HG03159 (cell line): ENCODE data around the gene TRAPPC13.
"Not testable (repeated sequence)": the region's sequence is repeated elsewhere in the genome, so short reads cannot be mapped to it uniquely, and the experiment has no call there.

ENCODE experiments used
- ATAC-seq: cut with Tn5 transposase; IDR thresholded peaks from one replicate; pipeline ENCODE4 v1.9.1; 2021; ENCODE audit warnings: mild to moderate bottlenecking, moderate library complexity; ENCODE audit not compliant: unreplicated experiment

TRAPPC13 gene

DNA sequence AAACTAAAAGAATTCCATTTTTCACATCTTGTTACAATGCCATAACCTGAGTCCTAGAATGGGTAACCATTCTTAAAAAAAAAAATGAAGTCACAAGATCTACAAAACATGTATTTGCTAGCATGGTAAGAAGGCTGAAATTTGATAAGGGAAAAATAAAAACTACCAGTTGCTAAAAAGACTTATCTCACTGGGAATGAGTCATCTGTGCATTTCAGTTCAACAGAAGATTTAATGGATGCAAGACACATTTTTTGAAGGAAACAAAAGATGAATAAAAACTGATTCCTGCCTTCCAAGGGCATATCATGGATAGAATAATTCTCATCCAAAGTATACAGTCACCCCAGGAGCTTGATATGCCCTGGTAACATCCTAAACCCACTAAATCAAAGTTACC lies 49.9 kb downstream of the TRAPPC13 start:
- ATAC-seq = no peak

DNA sequence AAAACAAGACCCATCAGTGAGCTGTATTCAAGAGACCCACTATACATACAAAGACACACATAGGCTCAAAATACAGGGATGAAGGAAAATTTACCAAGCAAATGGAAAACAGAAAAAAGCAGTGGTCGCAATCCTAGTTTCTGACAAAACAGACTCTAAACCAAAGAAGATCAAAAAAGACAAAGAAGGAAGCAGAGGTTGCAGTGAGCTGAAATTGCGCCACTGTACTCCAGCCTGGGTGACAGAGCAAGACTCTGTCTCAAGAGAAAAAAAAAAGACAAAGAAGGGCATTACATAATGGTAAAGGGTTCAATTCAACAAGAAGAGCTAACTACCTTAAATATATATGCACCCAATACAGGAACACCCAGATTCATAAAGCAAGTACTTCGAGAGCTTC lies 51.2 kb downstream of the TRAPPC13 start:
- ATAC-seq = not testable (repeated sequence)

DNA sequence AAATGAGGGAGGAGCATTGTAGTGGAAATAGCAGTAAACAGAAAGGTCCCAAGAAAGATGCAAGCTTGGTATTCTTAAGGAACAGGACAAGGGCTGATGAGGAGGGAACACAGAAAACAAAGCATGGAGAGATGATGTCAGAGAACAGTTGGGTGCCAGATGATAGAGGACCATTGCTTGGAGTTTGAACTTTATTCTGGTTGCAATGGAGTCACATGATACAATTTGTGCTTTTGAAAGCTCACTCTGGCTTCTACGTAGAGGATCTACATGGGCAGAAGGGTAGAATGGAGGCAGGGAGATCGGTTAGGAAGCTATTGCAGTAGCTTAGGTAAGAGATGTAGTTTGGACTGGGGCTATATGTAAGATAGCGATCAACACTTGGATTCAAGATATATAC lies 57.3 kb downstream of the TRAPPC13 start:
- no peak for ATAC-seq

DNA sequence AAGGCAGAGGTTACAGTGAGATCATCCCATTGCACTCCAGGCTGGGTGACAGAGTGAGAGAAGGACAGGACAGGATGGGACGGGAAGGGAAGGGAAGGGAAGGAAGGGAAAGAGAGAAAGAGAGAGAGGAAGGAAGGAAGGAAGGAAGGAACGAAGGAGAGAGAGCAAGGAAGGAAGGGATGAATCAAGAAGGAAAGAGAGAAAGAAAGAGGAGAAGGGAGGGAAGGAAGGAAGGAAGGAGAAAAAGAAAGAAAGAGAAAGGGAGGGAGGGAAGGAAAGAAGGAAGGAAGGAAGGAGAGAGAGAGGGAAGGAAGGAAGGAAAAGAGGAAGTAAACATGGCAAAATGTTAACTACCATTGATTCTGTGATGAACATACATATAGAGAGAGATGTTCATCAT lies 68.3 kb downstream of the TRAPPC13 start:
- no peak for ATAC-seq

DNA sequence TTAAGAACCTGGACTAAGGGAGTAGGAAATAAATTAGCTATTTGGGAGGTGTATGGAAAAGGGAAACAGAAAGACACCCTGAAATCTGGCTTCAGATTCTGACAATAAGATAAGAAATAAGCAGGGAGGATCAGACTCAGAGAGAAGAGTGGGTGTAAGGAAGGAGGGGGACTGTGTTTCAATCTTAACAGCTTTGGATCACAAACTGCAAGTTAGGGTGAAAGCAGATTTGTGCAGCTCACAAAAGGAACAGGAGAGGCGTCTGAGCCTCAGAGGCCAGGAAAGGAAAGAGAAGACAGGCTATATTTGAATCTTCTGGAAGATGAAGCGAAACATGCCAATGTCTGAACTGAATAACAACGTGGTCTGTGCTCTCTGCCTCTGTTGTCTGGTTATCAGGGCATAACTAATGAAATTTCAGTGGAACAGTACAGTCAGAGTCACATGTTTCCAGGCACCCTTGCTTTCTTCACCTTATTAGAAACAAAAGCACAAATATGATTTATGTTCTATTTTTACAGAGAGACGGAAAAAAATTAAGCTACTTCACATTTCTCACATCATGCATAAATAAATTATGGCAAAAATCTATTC lies 70.4 kb downstream of the TRAPPC13 start:
- ATAC-seq = no peak

DNA sequence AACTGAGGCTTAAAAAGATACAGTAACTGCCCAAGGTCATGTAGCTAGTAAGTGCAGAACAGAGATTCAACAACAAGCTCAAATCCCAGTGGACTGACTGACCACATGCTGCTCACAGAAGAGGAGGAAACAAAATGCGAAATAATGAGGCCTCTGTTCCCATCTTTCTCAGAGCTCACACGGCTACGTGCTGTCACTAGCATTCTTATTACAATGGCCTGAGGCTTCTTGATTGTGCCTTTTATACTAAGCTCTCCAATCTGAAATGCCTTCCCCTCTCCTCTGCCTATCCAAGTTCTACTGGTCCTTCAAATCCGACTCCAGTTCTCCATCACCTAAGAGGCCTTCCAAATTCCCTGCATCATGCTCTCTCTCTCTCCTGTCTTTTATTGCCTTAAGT lies 71.1 kb downstream of the TRAPPC13 start:
- ATAC-seq = no peak

DNA sequence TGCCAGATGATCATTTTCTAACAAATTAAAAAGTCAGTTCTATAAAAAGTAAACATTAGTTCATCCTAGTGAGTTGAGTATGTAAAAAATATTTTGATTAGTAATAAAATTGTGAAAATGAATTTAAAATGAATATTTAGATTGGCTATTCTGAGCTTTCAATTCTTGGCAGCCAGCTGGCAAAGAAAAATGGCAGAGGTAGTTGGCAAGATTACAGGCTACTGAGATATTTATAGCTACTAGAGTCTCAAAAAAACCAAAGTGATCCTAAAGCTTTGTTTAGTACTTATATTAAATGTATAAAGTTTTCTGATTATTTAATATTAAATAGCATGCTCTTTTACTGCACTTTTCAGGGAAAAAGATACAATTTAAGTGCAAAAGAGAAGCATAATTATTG lies 72.1 kb downstream of the TRAPPC13 start:
- ATAC-seq = no peak

DNA sequence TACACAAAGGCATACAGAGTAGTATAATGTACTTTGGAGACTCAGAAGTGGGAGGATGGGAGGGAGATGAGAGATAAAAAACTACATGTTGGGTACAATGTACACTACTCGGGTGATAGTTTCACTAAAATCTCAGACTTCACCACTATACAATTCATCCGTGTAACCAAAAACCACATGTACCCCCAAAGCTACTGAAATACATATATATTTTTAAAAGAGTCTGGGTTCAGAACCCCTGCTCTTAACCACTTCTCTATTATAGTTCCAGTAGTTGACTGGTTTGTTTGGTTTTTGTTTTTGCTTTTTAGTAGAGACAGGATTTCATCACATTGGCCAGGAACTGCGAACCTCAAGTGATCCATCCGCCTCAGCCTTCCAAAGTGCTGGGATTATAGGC lies 74.5 kb downstream of the TRAPPC13 start:
- ATAC-seq = no peak

DNA sequence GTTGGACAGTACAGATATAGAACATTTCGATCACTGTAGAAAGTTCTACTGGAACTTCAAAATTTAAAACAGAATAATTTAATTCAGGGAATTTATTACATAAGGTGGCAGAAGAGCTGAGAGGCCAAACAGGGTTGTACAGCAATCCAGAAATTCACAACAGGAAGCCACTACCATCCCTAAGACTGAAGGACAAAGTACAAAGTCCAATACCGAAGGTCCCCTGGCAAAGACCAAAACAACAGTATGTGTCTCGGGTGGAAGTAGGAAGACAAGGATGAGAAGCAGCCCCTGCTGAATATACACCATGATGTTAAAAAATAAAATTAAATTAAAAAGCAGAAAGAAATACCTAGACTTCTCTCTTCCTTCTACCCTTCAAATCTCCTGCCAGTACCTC lies 77.2 kb downstream of the TRAPPC13 start:
- no peak for ATAC-seq

DNA sequence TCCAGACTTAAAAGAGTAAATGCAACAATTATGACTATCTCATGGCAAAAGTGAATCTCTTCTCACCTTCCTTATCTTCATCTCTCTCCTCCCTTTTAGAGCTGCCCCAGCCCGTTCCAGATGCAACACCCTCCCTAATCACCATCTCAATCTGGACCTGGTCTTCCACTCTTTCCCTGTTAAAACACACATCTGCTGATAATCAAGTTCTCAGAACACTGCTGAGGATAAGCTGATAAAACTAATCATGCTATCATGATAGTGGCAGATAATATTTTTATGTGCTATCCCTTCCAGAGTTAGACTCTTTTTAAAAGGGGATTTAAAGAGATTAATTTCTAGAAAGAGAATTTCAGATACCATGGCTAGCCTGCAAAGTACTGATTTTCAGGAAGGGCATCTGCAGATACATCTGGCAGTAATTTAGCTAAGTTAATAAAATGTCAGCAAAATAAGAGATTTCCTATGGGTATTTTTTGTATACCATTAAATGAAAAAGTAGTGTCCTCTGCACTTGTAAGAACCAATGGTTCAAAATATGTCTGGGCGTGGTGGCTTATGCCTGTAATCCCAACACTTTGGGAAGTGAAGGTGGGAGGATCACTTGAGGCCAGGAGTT lies 79.9 kb downstream of the TRAPPC13 start:
- no peak for ATAC-seq

DNA sequence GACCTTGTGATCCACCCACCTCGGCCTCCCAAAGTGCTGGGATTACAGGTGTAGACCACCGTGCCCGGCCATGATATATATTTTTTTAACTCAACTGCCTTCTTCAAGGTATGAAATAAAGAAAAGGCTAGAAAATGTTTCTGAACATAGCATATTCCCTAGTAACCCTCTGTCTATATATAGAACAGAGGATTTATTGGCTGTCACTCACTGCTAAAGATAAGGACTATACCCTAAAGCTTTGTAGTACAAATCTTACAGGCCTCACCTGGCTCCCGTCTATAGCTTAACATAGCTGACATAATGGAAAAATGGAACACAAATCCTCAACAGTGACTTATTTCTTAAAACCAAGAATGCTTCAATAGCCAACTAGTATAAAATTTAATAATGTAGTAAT lies 82.8 kb downstream of the TRAPPC13 start:
- ATAC-seq = no peak

DNA sequence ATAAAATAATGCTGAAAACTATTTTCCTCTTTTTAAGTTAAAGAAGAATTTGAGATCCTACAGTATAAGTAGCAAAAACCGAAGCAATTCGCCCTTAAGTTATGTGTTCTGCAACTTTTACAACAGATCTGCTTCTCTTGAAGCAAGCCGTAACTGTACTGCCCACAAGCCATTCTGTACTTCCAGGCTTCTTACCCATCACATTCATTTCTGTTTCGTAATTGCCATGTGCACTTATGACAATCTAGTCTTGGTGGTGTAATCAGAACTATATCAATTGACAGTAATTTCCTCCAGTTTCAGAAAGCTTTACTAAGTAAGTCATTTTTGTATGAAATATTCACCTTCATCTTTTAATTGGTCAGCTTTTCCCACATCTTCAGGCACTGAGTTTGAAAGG lies 83.3 kb downstream of the TRAPPC13 start:
- no peak for ATAC-seq
